HEK293 (cell line): ENCODE data around the gene ZNF330.
"Not testable (repeated sequence)": the region's sequence is repeated elsewhere in the genome, so short reads cannot be mapped to it uniquely, and the experiment has no call there.

Experiments
- YY1 ChIP-seq: fragments of 450-650 bp; formaldehyde crosslinking; IDR thresholded peaks from 2 replicates; pipeline ENCODE4 v1.5.1; 2018; ENCODE audit warnings: missing biosample characterization, missing genetic modification characterization
- ZBTB11 ChIP-seq: fragments of 450-650 bp; formaldehyde crosslinking; conservative IDR thresholded peaks from 2 replicates; pipeline ENCODE4 v1.5.1; 2016; ENCODE audit warnings: low read depth, missing biosample characterization, missing genetic modification characterization
- ZBTB8A ChIP-seq: fragments of 450-650 bp; formaldehyde crosslinking; IDR thresholded peaks from 2 replicates; pipeline ENCODE4 v1.5.1; 2016; ENCODE audit warnings: missing biosample characterization, missing genetic modification characterization
- ZNF24 ChIP-seq: fragments of 450-650 bp; formaldehyde crosslinking; IDR thresholded peaks from 2 replicates; pipeline ENCODE4 v1.5.1; 2016; ENCODE audit warnings: missing biosample characterization, missing genetic modification characterization
- ZNF311 ChIP-seq: fragments of 450-650 bp; formaldehyde crosslinking; IDR thresholded peaks from 2 replicates; pipeline ENCODE4 v1.5.1; 2017; ENCODE audit warnings: missing biosample characterization, missing genetic modification characterization, borderline replicate concordance
- ZNF324 ChIP-seq: fragments of 450-650 bp; formaldehyde crosslinking; IDR thresholded peaks from 2 replicates; pipeline ENCODE4 v1.5.1; 2016; ENCODE audit warnings: missing biosample characterization, missing genetic modification characterization
- ZNF488 ChIP-seq: fragments of 450-650 bp; formaldehyde crosslinking; IDR thresholded peaks from 2 replicates; pipeline ENCODE4 v1.5.1; 2016; ENCODE audit warnings: missing biosample characterization, missing genetic modification characterization
- ZNF747 ChIP-seq: fragments of 450-650 bp; formaldehyde crosslinking; IDR thresholded peaks from 2 replicates; pipeline ENCODE4 v1.5.1; 2016; ENCODE audit warnings: missing biosample characterization, missing genetic modification characterization
- ZNF791 ChIP-seq: fragments of 450-650 bp; formaldehyde crosslinking; IDR thresholded peaks from 2 replicates; pipeline ENCODE4 v1.5.1; 2016; ENCODE audit warnings: missing biosample characterization, missing genetic modification characterization
- TF ChIP-seq, protein P1 (sequence below): fragments of 450-650 bp; formaldehyde crosslinking; IDR thresholded peaks from 2 replicates; pipeline ENCODE4 v1.5.1; 2016; ENCODE audit warnings: missing biosample characterization, missing genetic modification characterization
- TF ChIP-seq, protein P2 (sequence below): fragments of 450-650 bp; formaldehyde crosslinking; IDR thresholded peaks from 2 replicates; pipeline ENCODE4 v1.5.1; 2016; ENCODE audit warnings: missing biosample characterization, missing genetic modification characterization, borderline replicate concordance

GRCh38 chr4:141183491-141183890 is 37.2 kb upstream of the ZNF330 start:
- TF ChIP-seq ZNF324; ZNF747 (tag by site-specific recombination); ZBTB8A (tag by site-specific recombination); ZNF311 (tag by site-specific recombination); ZNF791 (tag by site-specific recombination); ZBTB11; ZNF24 (tag by site-specific recombination); YY1; ZNF488 (tag by site-specific recombination): not testable (repeated sequence)
- TF ChIP-seq, protein P1, sequence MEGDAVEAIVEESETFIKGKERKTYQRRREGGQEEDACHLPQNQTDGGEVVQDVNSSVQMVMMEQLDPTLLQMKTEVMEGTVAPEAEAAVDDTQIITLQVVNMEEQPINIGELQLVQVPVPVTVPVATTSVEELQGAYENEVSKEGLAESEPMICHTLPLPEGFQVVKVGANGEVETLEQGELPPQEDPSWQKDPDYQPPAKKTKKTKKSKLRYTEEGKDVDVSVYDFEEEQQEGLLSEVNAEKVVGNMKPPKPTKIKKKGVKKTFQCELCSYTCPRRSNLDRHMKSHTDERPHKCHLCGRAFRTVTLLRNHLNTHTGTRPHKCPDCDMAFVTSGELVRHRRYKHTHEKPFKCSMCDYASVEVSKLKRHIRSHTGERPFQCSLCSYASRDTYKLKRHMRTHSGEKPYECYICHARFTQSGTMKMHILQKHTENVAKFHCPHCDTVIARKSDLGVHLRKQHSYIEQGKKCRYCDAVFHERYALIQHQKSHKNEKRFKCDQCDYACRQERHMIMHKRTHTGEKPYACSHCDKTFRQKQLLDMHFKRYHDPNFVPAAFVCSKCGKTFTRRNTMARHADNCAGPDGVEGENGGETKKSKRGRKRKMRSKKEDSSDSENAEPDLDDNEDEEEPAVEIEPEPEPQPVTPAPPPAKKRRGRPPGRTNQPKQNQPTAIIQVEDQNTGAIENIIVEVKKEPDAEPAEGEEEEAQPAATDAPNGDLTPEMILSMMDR (tag by site-specific recombination): not testable (repeated sequence)
- TF ChIP-seq, protein P2, sequence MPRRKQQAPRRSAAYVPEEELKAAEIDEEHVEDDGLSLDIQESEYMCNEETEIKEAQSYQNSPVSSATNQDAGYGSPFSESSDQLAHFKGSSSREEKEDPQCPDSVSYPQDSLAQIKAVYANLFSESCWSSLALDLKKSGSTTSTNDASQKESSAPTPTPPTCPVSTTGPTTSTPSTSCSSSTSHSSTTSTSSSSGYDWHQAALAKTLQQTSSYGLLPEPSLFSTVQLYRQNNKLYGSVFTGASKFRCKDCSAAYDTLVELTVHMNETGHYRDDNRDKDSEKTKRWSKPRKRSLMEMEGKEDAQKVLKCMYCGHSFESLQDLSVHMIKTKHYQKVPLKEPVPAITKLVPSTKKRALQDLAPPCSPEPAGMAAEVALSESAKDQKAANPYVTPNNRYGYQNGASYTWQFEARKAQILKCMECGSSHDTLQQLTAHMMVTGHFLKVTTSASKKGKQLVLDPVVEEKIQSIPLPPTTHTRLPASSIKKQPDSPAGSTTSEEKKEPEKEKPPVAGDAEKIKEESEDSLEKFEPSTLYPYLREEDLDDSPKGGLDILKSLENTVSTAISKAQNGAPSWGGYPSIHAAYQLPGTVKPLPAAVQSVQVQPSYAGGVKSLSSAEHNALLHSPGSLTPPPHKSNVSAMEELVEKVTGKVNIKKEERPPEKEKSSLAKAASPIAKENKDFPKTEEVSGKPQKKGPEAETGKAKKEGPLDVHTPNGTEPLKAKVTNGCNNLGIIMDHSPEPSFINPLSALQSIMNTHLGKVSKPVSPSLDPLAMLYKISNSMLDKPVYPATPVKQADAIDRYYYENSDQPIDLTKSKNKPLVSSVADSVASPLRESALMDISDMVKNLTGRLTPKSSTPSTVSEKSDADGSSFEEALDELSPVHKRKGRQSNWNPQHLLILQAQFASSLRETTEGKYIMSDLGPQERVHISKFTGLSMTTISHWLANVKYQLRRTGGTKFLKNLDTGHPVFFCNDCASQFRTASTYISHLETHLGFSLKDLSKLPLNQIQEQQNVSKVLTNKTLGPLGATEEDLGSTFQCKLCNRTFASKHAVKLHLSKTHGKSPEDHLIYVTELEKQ (tag by site-specific recombination): not testable (repeated sequence)
